Brain microvascular endothelial cell (primary cell): ENCODE results near the gene SRGAP3.
A peak's percentile ranks its signal among the peaks of the same experiment; 100 is the strongest.

Experiments
- DNase-seq: peaks from one replicate; pipeline ENCODE4 v3.0.0-alpha.2; 2020
- H3K27ac ChIP-seq: fragments of 250-450 bp; sonication (Bioruptor Pico); 2 replicates; pipeline ENCODE4 v1.5.1; 2020; ENCODE audit warnings: mild to moderate bottlenecking, moderate library complexity
- H3K27me3 ChIP-seq: fragments of 250-450 bp; sonication (Bioruptor Pico); replicated peaks from 2 replicates; pipeline ENCODE4 v1.5.1; 2020; ENCODE audit warnings: mild to moderate bottlenecking
- H3K36me3 ChIP-seq: fragments of 250-450 bp; sonication (Bioruptor Pico); replicated peaks from 2 replicates; pipeline ENCODE4 v1.5.1; 2020; ENCODE audit warnings: mild to moderate bottlenecking
- H3K4me3 ChIP-seq: 2 replicates; pipeline ENCODE4 v1.5.1; 2011; ENCODE audit warnings: low read depth, mild to moderate bottlenecking, control low read depth, low read length, moderate library complexity
- in situ Hi-C: cut with HindIII; loops from 2 replicates; pipeline ENCODE4 v1.10.0; 2017; ENCODE audit warnings: low sequenced_read_pairs, low pct_ligation_motif_present
- TF ChIP-seq, protein P1 (sequence below): IDR thresholded peaks from 2 replicates; pipeline ENCODE4 v1.5.1; 2011; ENCODE audit warnings: low read depth, mild to moderate bottlenecking, moderate library complexity, low read length, control low read depth, inconsistent platforms; ENCODE audit errors: missing control alignments

The SRGAP3 gene

DNA sequence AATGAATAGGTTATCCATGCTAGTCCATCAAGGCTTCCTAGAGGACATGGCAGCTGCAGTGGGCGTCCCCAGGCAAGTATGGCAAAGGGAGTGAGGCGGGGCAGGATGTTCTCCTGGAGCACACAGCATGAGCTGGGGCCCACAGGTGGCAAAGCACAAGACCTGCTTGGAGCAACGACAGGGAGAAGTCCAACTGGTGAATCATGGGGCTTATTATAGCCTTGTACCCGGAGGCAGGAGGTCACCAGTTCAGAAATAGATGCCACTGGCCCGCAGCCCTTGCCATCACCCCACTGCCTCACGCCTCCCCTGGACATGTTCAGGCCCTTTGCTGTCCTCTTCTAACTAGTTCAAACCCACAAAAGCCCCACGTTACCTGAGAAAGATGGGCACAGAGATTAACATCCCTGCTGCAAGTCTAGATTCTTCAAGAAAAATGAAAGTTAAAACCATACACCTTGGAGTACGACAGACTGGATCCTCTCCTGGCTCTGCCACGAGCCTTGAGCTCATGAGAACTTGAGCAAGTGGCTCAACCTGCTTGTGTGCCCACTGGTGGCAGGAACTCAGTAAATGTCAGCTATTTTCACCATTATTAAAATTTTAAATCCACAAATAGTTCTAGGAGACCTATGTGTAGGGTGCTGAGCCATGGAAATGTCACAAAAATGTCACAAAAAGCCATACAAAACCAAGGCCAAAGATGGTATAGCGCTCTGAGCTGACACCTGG lies 1.8 kb upstream of the SRGAP3 start:
- DNase-seq: no peak
- peaks cover 7% of the 10 kb centered on the region for H3K27me3 ChIP-seq
- in situ Hi-C loops: no loop called here

DNA sequence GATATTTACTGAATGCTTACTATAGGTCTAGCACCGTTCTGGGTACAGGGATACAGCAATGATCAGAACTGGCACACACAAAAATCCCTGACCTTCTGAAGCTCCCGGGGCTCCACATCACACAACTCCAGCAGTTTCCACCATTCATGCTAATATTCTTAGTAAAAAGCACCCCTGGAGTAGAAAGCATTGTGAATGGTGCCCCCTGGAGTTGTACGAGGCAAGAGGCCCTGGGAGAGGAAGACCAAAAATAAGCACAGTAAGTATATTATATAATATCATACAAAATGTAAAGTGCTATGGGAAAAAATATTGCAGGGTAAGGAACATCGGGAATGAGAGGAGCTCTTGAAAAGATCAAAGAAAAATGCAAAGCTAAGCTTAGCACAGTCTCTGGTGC lies 790 bp upstream of the SRGAP3 start:
- Histone ChIP-seq H3K27me3 (peaks cover 7% of the 10 kb centered on the region), H3K4me3 (no peak overlapping the region), H3K27ac (no peak overlapping the region), H3K36me3 (no peaks in the 10 kb centered on the region)
- in situ Hi-C loops: no loop called here
- no peak for DNase-seq
- TF ChIP-seq, protein P1, sequence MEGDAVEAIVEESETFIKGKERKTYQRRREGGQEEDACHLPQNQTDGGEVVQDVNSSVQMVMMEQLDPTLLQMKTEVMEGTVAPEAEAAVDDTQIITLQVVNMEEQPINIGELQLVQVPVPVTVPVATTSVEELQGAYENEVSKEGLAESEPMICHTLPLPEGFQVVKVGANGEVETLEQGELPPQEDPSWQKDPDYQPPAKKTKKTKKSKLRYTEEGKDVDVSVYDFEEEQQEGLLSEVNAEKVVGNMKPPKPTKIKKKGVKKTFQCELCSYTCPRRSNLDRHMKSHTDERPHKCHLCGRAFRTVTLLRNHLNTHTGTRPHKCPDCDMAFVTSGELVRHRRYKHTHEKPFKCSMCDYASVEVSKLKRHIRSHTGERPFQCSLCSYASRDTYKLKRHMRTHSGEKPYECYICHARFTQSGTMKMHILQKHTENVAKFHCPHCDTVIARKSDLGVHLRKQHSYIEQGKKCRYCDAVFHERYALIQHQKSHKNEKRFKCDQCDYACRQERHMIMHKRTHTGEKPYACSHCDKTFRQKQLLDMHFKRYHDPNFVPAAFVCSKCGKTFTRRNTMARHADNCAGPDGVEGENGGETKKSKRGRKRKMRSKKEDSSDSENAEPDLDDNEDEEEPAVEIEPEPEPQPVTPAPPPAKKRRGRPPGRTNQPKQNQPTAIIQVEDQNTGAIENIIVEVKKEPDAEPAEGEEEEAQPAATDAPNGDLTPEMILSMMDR: peak; percentile 25

More for the DNA sequence above, 1.8 kb upstream of the SRGAP3 start:
- Histone ChIP-seq H3K4me3 (no peak overlapping the region), H3K27ac (no peak overlapping the region), H3K36me3 (no peaks in the 10 kb centered on the region)
- TF ChIP-seq, protein P1: peak; percentile 34

DNA sequence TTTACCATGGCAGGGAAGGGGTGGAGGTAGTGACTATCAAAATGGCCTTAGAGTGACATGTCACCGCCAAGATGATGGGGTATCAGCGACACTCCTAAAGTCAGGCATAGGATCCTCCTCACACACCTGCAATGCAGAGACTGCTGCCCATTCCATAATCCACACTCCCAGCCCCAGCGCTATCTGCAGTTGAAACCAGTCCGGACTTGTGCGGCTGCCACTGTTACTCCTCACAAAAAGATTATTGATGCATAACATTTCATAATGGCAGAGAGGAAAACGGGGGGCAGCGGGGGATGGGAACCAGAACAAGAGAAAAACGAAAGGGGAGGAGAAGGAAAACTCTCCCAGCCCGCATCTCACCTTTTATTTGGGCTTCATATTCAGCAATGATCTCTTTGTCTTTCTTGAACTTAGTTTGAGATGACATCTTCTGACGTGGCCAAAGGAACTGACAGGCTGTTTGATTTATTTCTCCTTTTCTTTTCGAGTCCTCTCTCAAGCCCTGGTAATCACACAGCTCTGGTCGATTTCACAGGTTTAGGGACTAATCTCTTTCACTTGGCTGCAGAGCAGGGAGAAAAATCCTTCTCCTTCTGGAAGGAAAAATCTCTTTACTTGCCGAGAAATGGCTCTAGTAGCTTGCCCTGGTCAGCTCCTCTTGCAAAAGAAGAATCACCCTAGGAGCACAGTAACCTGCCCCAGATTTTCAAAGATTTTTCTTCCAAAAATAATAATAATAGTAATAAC lies 749 bp downstream of the SRGAP3 start:
- TF ChIP-seq, protein P1: no peak
- H3K4me3 ChIP-seq: peak overlapping the region; percentile 60
- in situ Hi-C loops: no loop called here

DNA sequence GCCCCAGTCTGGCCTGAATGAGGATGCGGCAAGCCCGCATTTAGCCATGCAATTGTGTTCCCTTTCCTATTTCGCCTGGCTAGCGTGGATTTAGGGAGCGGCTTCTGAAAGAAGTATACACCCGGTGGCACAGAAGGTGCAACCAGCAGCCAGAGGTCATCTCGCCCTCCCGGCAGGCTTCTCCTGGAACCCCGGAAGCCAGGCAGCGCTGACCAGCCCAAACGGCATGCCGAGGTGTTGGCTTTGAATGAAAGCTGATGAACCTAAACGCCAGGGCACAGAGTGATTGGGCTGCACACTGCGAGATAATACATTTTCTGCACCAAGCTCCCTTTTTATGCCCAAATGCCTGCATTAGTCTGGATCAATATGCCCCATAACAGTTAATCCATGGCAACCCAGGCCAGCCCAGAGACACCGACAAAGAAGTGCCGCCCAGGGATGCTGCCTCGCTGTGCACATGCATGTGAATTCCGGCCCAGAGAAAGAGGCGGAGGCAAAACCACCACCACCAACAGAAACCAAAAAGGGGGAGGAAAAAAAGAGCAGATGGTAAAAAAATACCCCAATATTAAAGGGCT lies 1.4 kb downstream of the SRGAP3 start:
- Histone ChIP-seq H3K27me3 (peaks cover 7% of the 10 kb centered on the region), H3K27ac (no peak overlapping the region), H3K36me3 (no peaks in the 10 kb centered on the region), H3K4me3 (no peak overlapping the region)
- TF ChIP-seq, protein P1: no peak
- DNase-seq: no peak
- in situ Hi-C loops: no loop called here

More for the DNA sequence above, 749 bp downstream of the SRGAP3 start:
- Histone ChIP-seq H3K27ac (no peak overlapping the region), H3K27me3 (peaks cover 7% of the 10 kb centered on the region), H3K36me3 (no peaks in the 10 kb centered on the region)
- no peak for DNase-seq

DNA sequence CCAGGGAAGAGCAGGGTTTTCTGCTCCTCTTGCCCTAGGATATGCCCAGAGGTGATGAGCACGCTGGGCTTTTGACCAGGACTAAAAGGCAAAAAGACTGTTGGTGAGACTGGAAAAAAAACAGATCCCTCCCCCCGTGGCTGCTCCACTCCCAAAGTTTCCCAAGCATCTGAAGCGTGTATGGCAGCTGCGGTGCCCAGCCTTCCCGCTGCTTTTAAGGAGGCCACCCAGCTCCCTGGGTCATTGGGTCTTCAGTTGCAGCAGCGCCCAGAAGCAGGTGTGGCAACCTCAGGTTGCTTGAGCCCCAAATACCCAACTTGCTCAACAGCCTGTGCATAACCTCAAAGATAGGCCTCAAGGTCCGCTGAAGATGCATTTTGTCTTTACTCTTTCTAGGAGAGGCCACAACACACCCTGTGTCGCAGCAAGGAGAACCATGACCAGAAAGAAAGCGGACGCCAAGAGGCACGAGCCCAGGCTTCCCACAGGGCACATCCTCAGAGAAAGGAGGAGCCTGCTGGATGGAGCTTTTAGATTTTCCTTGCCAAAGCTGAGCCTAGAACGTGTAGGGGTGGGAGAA lies 2.0 kb downstream of the SRGAP3 start:
- Histone ChIP-seq H3K27me3 (peaks cover 7% of the 10 kb centered on the region), H3K4me3 (no peak overlapping the region), H3K36me3 (no peaks in the 10 kb centered on the region), H3K27ac (no peak overlapping the region)
- TF ChIP-seq, protein P1: no peak
- in situ Hi-C loops: no loop called here
- no peak for DNase-seq
